Measurements from ENCODE around the gene WFDC1. TPM values are rescaled to one million over a fixed set of nuclear protein-coding genes. Genes with fewer than 3 reads are reported as not detected.

WFDC1 gene
- polyA plus RNA-seq, 1 experiment: 85.8 TPM

DNA sequence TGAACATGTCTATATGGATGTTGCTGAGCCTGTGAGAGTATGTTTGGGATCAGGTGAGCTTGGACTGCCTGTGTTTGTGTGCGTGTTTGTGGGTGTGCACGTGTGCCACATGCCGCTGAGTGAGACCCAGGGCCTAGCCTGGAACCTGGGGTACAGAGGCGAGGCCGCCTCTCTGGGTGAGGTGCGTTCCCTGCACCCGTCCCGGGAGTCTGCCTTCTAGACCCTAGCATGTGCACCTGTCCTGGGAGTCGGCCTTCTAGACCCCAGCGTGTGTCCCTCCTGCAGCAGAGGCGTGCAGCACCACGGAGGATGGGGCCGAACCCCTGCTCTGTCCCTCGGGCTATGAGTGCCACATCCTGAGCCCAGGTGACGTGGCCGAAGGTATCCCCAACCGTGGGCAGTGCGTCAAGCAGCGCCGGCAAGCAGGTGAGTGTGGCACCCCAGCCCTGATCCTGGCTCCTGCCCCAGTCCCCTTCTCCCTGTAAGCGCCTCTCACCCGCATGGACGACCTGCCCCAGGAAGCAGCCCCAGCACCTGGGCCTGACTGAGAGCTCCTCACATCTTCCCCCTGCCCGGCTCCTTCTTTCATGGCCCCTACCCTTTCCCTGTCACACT, 24.6 kb downstream of the WFDC1 start:
- DNase-seq (ENCODE audit: low read depth): no peak
- H3K36me3 ChIP-seq (ENCODE audit: control insufficient read depth, insufficient read depth, low read length): no peaks in the 10 kb centered on the region
- no peak overlapping the region for H3K4me3 ChIP-seq (ENCODE audit: low read depth, low read length)
- no peaks in the 10 kb centered on the region; the same call in 1 of the 2 replicates for H3K27me3 ChIP-seq (ENCODE audit: control insufficient read depth, insufficient read depth, low read length)
- CTCF ChIA-PET: no interaction called here
- TF ChIP-seq, protein P1, sequence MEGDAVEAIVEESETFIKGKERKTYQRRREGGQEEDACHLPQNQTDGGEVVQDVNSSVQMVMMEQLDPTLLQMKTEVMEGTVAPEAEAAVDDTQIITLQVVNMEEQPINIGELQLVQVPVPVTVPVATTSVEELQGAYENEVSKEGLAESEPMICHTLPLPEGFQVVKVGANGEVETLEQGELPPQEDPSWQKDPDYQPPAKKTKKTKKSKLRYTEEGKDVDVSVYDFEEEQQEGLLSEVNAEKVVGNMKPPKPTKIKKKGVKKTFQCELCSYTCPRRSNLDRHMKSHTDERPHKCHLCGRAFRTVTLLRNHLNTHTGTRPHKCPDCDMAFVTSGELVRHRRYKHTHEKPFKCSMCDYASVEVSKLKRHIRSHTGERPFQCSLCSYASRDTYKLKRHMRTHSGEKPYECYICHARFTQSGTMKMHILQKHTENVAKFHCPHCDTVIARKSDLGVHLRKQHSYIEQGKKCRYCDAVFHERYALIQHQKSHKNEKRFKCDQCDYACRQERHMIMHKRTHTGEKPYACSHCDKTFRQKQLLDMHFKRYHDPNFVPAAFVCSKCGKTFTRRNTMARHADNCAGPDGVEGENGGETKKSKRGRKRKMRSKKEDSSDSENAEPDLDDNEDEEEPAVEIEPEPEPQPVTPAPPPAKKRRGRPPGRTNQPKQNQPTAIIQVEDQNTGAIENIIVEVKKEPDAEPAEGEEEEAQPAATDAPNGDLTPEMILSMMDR (IDR thresholded peaks at IDR 0.05; ENCODE audit: insufficient read depth, low read depth, low read length): no peak
- POLR2A ChIA-PET: no interaction called here

DNA sequence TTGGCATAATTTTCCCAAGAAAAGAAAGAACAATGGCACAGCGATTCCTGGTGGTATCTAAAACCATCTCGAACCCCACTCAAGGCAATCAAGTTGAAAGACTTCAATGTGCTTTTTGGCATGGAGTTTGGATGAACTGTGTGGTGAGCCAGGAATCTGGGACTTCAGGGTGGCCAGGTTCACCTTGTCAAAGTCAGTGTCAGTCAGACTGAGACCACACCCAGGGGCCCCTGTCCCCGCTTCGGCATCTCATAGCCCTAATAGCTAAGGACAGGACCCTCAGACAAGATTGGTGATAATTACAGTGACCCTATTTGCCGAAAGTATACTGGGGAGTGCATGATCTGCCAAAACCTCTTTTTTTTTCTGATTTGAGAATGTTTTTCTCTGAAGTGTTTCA, 25.8 kb downstream of the WFDC1 start:
- POLR2A ChIA-PET: no interaction called here
- CTCF ChIA-PET: interaction anchor here (1.6 kb wide), 1 partner anchor 10 kb away, joined by 3 read pairs; no protein-coding TSS in a partner anchor
- TF ChIP-seq, protein P1 (IDR thresholded peaks at IDR 0.05; ENCODE audit: insufficient read depth, low read depth, low read length): no peak
- no peaks in the 10 kb centered on the region for H3K36me3 ChIP-seq (ENCODE audit: control insufficient read depth, insufficient read depth, low read length)
- no peaks in the 10 kb centered on the region; the same call in 1 of the 2 replicates for H3K27me3 ChIP-seq (ENCODE audit: control insufficient read depth, insufficient read depth, low read length)
- H3K4me3 ChIP-seq (ENCODE audit: low read depth, low read length): no peak overlapping the region
- DNase-seq (ENCODE audit: low read depth): no peak

DNA sequence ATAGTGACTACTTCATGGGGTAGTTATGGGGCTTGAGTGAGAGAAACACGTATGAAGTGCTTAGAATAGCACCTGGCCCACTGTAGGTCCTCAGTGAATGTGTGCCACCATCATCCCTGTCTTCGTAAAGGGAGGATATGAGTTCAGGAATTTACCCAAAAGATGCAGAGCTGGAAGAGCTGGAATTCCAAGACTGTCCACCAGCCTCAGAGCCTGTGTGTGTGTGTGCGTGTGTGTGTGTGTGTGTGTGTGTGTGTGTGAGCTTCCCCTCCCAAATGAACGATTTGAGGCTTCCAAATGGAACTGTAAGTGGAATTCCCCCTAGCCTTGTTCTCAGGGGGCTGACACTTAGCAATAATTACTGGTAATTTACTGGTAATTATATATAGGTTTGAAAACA, 27.3 kb downstream of the WFDC1 start:
- H3K27me3 ChIP-seq (ENCODE audit: control insufficient read depth, insufficient read depth, low read length): no peaks in the 10 kb centered on the region
- no peaks in the 10 kb centered on the region; the same call in 1 of the 2 replicates for H3K36me3 ChIP-seq (ENCODE audit: control insufficient read depth, insufficient read depth, low read length)
- TF ChIP-seq, protein P1 (IDR thresholded peaks at IDR 0.05; ENCODE audit: insufficient read depth, low read depth, low read length): no peak
- H3K4me3 ChIP-seq (ENCODE audit: low read depth, low read length): no peak overlapping the region
- POLR2A ChIA-PET: no interaction called here
- CTCF ChIA-PET: interaction anchor here (1.6 kb wide), 1 partner anchor 9 kb away, joined by 3 read pairs; no protein-coding TSS in a partner anchor
- DNase-seq (ENCODE audit: low read depth): no peak

DNA sequence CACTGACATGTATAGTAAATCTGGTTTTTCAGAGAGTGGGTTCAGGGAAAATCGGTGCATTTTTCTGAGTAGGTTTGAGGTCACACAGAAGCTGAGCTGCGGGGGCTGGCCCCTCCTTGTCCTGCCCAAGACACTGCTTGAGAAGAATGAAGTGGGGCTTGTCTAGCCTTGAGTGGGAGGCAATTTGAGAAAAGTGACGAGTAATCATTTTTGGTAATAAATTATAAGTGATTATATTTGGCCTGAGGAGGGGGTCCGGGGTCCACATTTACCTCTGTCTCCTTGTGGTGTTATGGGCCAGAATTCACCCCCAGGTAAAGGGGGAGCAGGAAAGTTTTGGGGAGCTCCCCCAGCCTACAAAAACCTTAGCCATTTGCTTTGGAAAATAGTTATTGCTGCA, 28.1 kb downstream of the WFDC1 start:
- ChIA-PET POLR2A (no interaction called here), CTCF (interaction anchor here (1.0 kb wide), 1 partner anchor 46 kb away, joined by 3 read pairs; no protein-coding TSS in a partner anchor)
- H3K27me3 ChIP-seq (ENCODE audit: control insufficient read depth, insufficient read depth, low read length): no peaks in the 10 kb centered on the region

DNA sequence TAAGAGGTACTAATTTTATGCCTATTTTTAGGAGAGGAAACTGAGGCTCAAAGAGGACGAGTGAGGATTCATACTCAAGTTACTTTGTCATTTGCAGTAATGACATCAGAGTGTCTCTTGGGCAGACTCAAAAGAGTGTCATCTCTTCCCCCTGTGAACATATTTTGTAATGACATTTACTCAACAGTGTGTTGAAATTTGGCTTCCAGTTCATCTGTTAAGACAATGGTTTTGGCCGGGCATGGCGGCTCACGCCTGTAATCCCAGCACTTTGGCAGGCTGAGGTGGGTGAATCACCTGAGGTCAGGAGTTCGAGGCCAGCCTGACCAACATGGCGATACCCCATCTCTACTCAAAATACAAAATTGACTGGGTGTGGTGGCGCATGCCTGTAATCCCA, 28.9 kb downstream of the WFDC1 start:
- Histone ChIP-seq H3K36me3 (ENCODE audit: control insufficient read depth, insufficient read depth, low read length) (no peaks in the 10 kb centered on the region; the same call in none of the 2 replicates), H3K27me3 (ENCODE audit: control insufficient read depth, insufficient read depth, low read length) (no peaks in the 10 kb centered on the region), H3K4me3 (ENCODE audit: low read depth, low read length) (no peak overlapping the region)
- ChIA-PET POLR2A (no interaction called here), CTCF (no interaction called here)
- TF ChIP-seq, protein P1 (IDR thresholded peaks at IDR 0.05; ENCODE audit: insufficient read depth, low read depth, low read length): no peak
- no peak for DNase-seq (ENCODE audit: low read depth)

More for the DNA sequence above, 28.1 kb downstream of the WFDC1 start:
- TF ChIP-seq, protein P1 (IDR thresholded peaks at IDR 0.05; ENCODE audit: insufficient read depth, low read depth, low read length): no peak
- no peak overlapping the region for H3K4me3 ChIP-seq (ENCODE audit: low read depth, low read length)
- H3K36me3 ChIP-seq (ENCODE audit: control insufficient read depth, insufficient read depth, low read length): no peaks in the 10 kb centered on the region; the same call in 1 of the 2 replicates
- no peak for DNase-seq (ENCODE audit: low read depth)
